Caco-2 (cell line): ENCODE data around the gene HSD17B2. TPM values are rescaled to one million over a fixed set of nuclear protein-coding genes. Genes with fewer than 3 reads are reported as not detected.

Experiments
- BruUV-seq: library from RNA; stranded (reverse); fragments of 400-500 nt; replicated peaks from 2 replicates; lab custom pipeline; 2021; lab: Mats Ljungman, UMichigan
- CTCF ChIA-PET: fragments of 300-600 bp; sonication (Branson Sonifier 250); formaldehyde crosslinking; loops from one replicate; lab custom pipeline; 2022; ENCODE audit warnings: antibody characterized with exemption; lab: Charles Lee
- POLR2A ChIA-PET: fragments of 300-600 bp; sonication (Branson Sonifier 250); formaldehyde crosslinking; loops from one replicate; lab custom pipeline; 2022; ENCODE audit warnings: antibody characterized with exemption; lab: Charles Lee
- DNase-seq, 2 experiments: peaks; one replicate each; pipeline versions ENCODE4 v3.0.0 to v3.0.0-alpha.2; 2020 to 2022
- H3K27me3 ChIP-seq: replicated peaks from 2 replicates; pipeline ENCODE4 v1.6.0; 2011; ENCODE audit warnings: low read length; ENCODE audit not compliant: control insufficient read depth, insufficient read depth
- H3K36me3 ChIP-seq: 2 replicates; pipeline ENCODE4 v1.5.1; 2011; ENCODE audit warnings: low read length; ENCODE audit not compliant: control insufficient read depth, insufficient read depth
- H3K4me1 ChIP-seq: fragments of 250-450 bp; sonication (Bioruptor Pico); 2 replicates; pipeline ENCODE4 v1.5.1; 2020; ENCODE audit warnings: mild to moderate bottlenecking
- H3K4me3 ChIP-seq: 2 replicates; pipeline ENCODE4 v1.5.1; 2011; ENCODE audit warnings: low read depth, mild to moderate bottlenecking, control low read depth, low read length
- H3K9me3 ChIP-seq: fragments of 250-450 bp; sonication (Bioruptor Pico); 2 replicates; pipeline ENCODE4 v1.5.1; 2020; ENCODE audit warnings: mild to moderate bottlenecking, moderate library complexity
- H3K27ac Mint-ChIP-seq: one replicate; pipeline ENCODE4 v1.8.0; 2022; ENCODE audit warnings: mixed read lengths; ENCODE audit not compliant: unreplicated experiment
- H3K27me3 Mint-ChIP-seq: one replicate; pipeline ENCODE4 v1.8.0; 2022; ENCODE audit warnings: mixed read lengths; ENCODE audit not compliant: insufficient read depth, unreplicated experiment
- H3K36me3 Mint-ChIP-seq: one replicate; pipeline ENCODE4 v1.8.0; 2022; ENCODE audit warnings: mild to moderate bottlenecking, mixed read lengths; ENCODE audit not compliant: insufficient read depth, unreplicated experiment
- H3K4me1 Mint-ChIP-seq: one replicate; pipeline ENCODE4 v1.8.0; 2022; ENCODE audit warnings: low read depth, mixed read lengths; ENCODE audit not compliant: unreplicated experiment
- H3K4me3 Mint-ChIP-seq: one replicate; pipeline ENCODE4 v1.8.0; 2022; ENCODE audit warnings: mild to moderate bottlenecking, moderate library complexity, mixed read lengths; ENCODE audit not compliant: unreplicated experiment
- H3K9me3 Mint-ChIP-seq: one replicate; pipeline ENCODE4 v1.8.0; 2022; ENCODE audit warnings: mixed read lengths; ENCODE audit not compliant: unreplicated experiment
- CTCF ChIP-seq, 2 experiments: fragments of 200-600 bp in 1 of 2; IDR thresholded peaks; 1 replicate in 1 of 2; 2 replicates in 1 of 2; pipeline versions ENCODE4 v1.5.1 to v1.8.0; 2011 to 2022; ENCODE audit warnings: antibody characterized with exemption in 1 of 2, control low read depth in 1 of 2, inconsistent platforms in 1 of 2, low read depth in 1 of 2, low read length in 1 of 2, mild to moderate bottlenecking in 1 of 2, moderate library complexity in 1 of 2; ENCODE audit not compliant: insufficient read depth in 1 of 2, severe bottlenecking in 1 of 2, unreplicated experiment in 1 of 2
- intact Hi-C: fragments of 100-400 bp; cut with micrococcal nuclease; formaldehyde crosslinking; loops from one replicate; pipeline ENCODE4 v1.10.0; 2022; ENCODE audit not compliant: unreplicated experiment
- total RNA-seq: library from RNA; stranded (reverse); gene quantifications from 2 replicates; pipeline ENCODE4 v1.2.3, GENCODE V29; 2022

Gene HSD17B2
- total RNA-seq, 1 experiment from 2014 or later, result 5.1 TPM

DNA sequence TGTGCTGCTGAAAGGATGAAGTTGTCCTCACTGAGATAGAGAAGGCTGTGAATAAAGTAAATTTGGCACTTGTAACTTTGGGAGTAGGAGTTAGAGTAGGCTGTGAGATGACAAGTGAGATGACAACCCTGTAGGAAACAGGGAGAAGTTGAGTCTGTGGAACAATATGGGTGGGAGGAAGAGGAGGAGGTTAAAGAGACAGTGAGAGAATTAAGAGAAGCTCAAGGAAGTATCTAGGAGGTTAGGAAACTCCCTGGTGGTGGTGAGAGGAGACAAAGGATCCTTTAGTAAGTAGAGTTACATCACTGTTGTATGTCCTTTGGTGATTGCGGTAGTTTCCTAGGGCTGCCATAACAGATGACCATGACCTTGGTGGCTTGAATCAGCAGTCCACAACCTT lies 10.7 kb upstream of the HSD17B2 start:
- Histone ChIP-seq H3K27me3 (no peaks in the 10 kb centered on the region; the same call in 1 of the 2 replicates), H3K36me3 (no peaks in the 10 kb centered on the region), H3K4me1 (no peaks in the 10 kb centered on the region; the same call in 1 of the 2 replicates), H3K9me3 (no peaks in the 10 kb centered on the region), H3K4me3 (no peak overlapping the region)
- Mint-ChIP-seq H3K9me3 (no peaks in the 10 kb centered on the region), H3K36me3 (no peaks in the 10 kb centered on the region), H3K4me3 (no peak overlapping the region), H3K4me1 (no peaks in the 10 kb centered on the region), H3K27ac (no peak overlapping the region), H3K27me3 (peaks cover 17% of the 10 kb centered on the region)
- POLR2A ChIA-PET, result no interaction called here
- no TSS peak for BruUV-seq
- CTCF ChIA-PET, result no interaction called here
- no peak for DNase-seq
- no peak for TF ChIP-seq CTCF (IDR thresholded peaks at IDR 0.05; ENCODE audit: insufficient read depth in 1 of 2, low read depth in 1 of 2, low read length in 1 of 2, severe bottlenecking in 1 of 2, unreplicated experiment in 1 of 2)
- intact Hi-C loops, result no loop called here

DNA sequence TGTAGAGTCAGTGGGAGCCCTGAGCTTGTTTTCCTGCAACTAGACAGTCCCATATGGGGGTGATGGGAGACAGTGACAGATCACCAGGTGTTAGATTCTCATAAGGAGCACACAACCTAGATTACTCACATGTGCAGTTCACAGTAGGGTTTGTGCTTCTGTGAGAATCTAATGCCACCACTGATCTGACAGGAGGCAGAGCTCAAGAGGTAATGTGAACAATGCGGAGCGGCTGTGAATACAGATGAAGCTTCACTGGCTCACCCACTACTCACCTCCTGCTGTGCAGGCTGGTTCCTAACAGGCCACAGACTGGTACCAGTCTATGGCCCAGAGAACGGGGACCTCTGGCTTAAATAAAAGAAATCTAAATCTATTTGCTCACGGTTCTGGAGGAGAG lies 10.2 kb upstream of the HSD17B2 start:
- Mint-ChIP-seq H3K27me3 (peaks cover 13% of the 10 kb centered on the region), H3K27ac (no peak overlapping the region), H3K36me3 (no peaks in the 10 kb centered on the region), H3K4me3 (no peak overlapping the region), H3K4me1 (no peaks in the 10 kb centered on the region), H3K9me3 (no peaks in the 10 kb centered on the region)
- H3K27me3 ChIP-seq, result no peaks in the 10 kb centered on the region; the same call in 1 of the 2 replicates
- POLR2A ChIA-PET, result no interaction called here
- TF ChIP-seq CTCF (IDR thresholded peaks at IDR 0.05; ENCODE audit: insufficient read depth in 1 of 2, low read depth in 1 of 2, low read length in 1 of 2, severe bottlenecking in 1 of 2, unreplicated experiment in 1 of 2), result no peak
- CTCF ChIA-PET, result no interaction called here
- H3K9me3 ChIP-seq, result no peaks in the 10 kb centered on the region
- no TSS peak for BruUV-seq
- no peaks in the 10 kb centered on the region for H3K36me3 ChIP-seq
- no peak for DNase-seq
- no peaks in the 10 kb centered on the region; the same call in 1 of the 2 replicates for H3K4me1 ChIP-seq
- no peak overlapping the region for H3K4me3 ChIP-seq
- intact Hi-C loops, result no loop called here

DNA sequence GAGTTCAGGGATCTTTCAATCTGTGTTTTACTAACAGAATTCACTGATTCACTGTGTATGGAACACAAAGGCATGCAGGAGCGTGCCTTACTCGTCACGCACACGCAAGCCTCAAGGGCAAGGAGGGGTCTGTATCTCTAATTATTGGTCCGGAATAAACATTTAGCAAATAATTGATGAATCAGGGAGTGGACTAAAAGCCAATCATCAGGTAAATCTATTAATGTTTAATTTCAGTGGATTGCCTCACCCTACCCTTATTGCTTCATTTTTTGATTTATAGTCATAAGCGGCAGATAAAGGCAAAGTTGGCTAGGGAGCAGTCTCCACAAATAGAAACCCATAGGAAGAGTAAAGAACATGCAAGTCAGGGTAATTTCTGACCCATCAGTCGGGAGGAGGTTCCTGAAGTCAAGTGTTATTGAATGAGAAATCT lies 7.4 kb upstream of the HSD17B2 start:
- Histone ChIP-seq H3K27me3 (no peaks in the 10 kb centered on the region; the same call in 1 of the 2 replicates), H3K9me3 (no peaks in the 10 kb centered on the region), H3K4me3 (no peak overlapping the region), H3K4me1 (no peaks in the 10 kb centered on the region; the same call in 1 of the 2 replicates), H3K36me3 (no peaks in the 10 kb centered on the region)
- intact Hi-C loops, result no loop called here
- H3K4me3 Mint-ChIP-seq, result no peak overlapping the region
- peaks cover 7% of the 10 kb centered on the region for H3K4me1 Mint-ChIP-seq
- no TSS peak for BruUV-seq
- H3K9me3 Mint-ChIP-seq, result no peaks in the 10 kb centered on the region
- TF ChIP-seq CTCF (IDR thresholded peaks at IDR 0.05; ENCODE audit: insufficient read depth in 1 of 2, low read depth in 1 of 2, low read length in 1 of 2, severe bottlenecking in 1 of 2, unreplicated experiment in 1 of 2), result no peak
- ChIA-PET CTCF (no interaction called here), POLR2A (no interaction called here)
- no peaks in the 10 kb centered on the region for H3K36me3 Mint-ChIP-seq
- no peak overlapping the region for H3K27ac Mint-ChIP-seq
- H3K27me3 Mint-ChIP-seq, result peaks cover 10% of the 10 kb centered on the region
- no peak for DNase-seq
